K562 (cell line): ENCODE measurements around the gene UTP11. TPM values are rescaled to one million over a fixed set of nuclear protein-coding genes. Genes with fewer than 3 reads are reported as not detected.
A peak's percentile ranks its signal among the peaks of the same experiment; 100 is the strongest.

ENCODE experiments used
- FOSL1 ChIP-seq: fragments of 200-800 bp; sonication (Bioruptor generic); conservative IDR thresholded peaks from 2 replicates; pipeline ENCODE4 v1.6.1; 2016; ENCODE audit warnings: missing genetic modification characterization, missing compliant biosample characterization
- GTF2E2 ChIP-seq: fragments of 200-800 bp; sonication (Bioruptor generic); IDR thresholded peaks from 2 replicates; pipeline ENCODE4 v1.6.1; 2016; ENCODE audit warnings: missing genetic modification characterization, missing compliant biosample characterization
- HMG20A ChIP-seq: fragments of 450-650 bp; formaldehyde crosslinking; conservative IDR thresholded peaks from 2 replicates; pipeline ENCODE4 v1.4.0; 2020; ENCODE audit warnings: mild to moderate bottlenecking, mixed read lengths
- HMGXB4 ChIP-seq: sonication (generic); formaldehyde crosslinking; IDR thresholded peaks from 2 replicates; pipeline ENCODE4 v1.8.1; 2023; ENCODE audit warnings: mild to moderate bottlenecking, missing genetic modification reagents
- KLF1 ChIP-seq: fragments of 450-650 bp; IDR thresholded peaks from 2 replicates; pipeline ENCODE4 v1.6.1; 2016; ENCODE audit warnings: missing genetic modification characterization, missing compliant biosample characterization
- LCOR ChIP-seq: sonication (generic); formaldehyde crosslinking; IDR thresholded peaks from 2 replicates; pipeline ENCODE4 v1.8.0; 2022; ENCODE audit warnings: mild to moderate bottlenecking, missing genetic modification reagents
- MTA3 ChIP-seq: fragments of 450-650 bp; formaldehyde crosslinking; IDR thresholded peaks from 2 replicates; pipeline ENCODE4 v1.6.1; 2017; ENCODE audit warnings: mild to moderate bottlenecking, borderline replicate concordance
- MXD1 ChIP-seq: fragments of 250-450 bp; sonication (Bioruptor Pico); IDR thresholded peaks from 2 replicates; pipeline ENCODE4 v1.8.0; 2021; ENCODE audit warnings: borderline replicate concordance, mild to moderate bottlenecking, moderate library complexity; ENCODE audit not compliant: poor library complexity, severe bottlenecking
- NFE2L1 ChIP-seq: fragments of 450-650 bp; IDR thresholded peaks from 2 replicates; pipeline ENCODE4 v1.6.1; 2016; ENCODE audit warnings: missing genetic modification characterization, low read depth, mild to moderate bottlenecking, missing compliant biosample characterization, moderate library complexity, borderline replicate concordance
- NFIC ChIP-seq: fragments of 450-650 bp; IDR thresholded peaks from 2 replicates; pipeline ENCODE4 v1.6.1; 2017; ENCODE audit warnings: mild to moderate bottlenecking, inconsistent platforms
- PHF20 ChIP-seq: fragments of 450-650 bp; IDR thresholded peaks from 2 replicates; pipeline ENCODE4 v1.6.1; 2018; ENCODE audit not compliant: partially characterized antibody
- PML ChIP-seq: IDR thresholded peaks from 2 replicates; pipeline ENCODE4 v1.6.1; 2012; ENCODE audit warnings: low read length, inconsistent platforms
- POLR2AphosphoS2 ChIP-seq: IDR thresholded peaks from 2 replicates; pipeline ENCODE4 v1.6.1; 2012; ENCODE audit warnings: low read length, improper control_type of control experiment
- SIN3B ChIP-seq: fragments of 450-650 bp; IDR thresholded peaks from 2 replicates; pipeline ENCODE4 v1.6.1; 2017; ENCODE audit warnings: low read depth, mild to moderate bottlenecking, moderate library complexity
- SMAD4 ChIP-seq: fragments of 250-450 bp; sonication (Bioruptor Pico); conservative IDR thresholded peaks from 2 replicates; pipeline ENCODE4 v1.8.0; 2021; ENCODE audit warnings: inconsistent platforms, mild to moderate bottlenecking, moderate library complexity
- SRF ChIP-seq, 2 experiments: fragments of 250-450, 450-650 bp in 1 of 2; sonication (Bioruptor Pico) in 1 of 2; sonication (generic) in 1 of 2; formaldehyde crosslinking; IDR thresholded peaks; 2 replicates each; pipeline versions ENCODE4 v1.5.0 to v1.5.1; 2020 to 2022; ENCODE audit warnings: mild to moderate bottlenecking in 1 of 2, missing genetic modification reagents in 1 of 2
- USF2 ChIP-seq: sonication (generic); formaldehyde crosslinking; IDR thresholded peaks from 2 replicates; pipeline ENCODE4 v1.5.0; 2020; ENCODE audit warnings: missing genetic modification reagents
- WHSC1 ChIP-seq: IDR thresholded peaks from one replicate; pipeline ENCODE4 v1.6.1; 2012; ENCODE audit warnings: low read length, control low read depth, inconsistent platforms
- ZBTB34 ChIP-seq: fragments of 250-450 bp; sonication (Bioruptor Pico); IDR thresholded peaks from 2 replicates; pipeline ENCODE4 v1.8.0; 2021; ENCODE audit warnings: mild to moderate bottlenecking, moderate library complexity
- ZFP91 ChIP-seq: sonication (generic); formaldehyde crosslinking; IDR thresholded peaks from 2 replicates; pipeline ENCODE4 v1.8.0; 2022; ENCODE audit warnings: mild to moderate bottlenecking, missing genetic modification reagents
- ZFX ChIP-seq: sonication (generic); formaldehyde crosslinking; IDR thresholded peaks from 2 replicates; pipeline ENCODE4 v1.8.0; 2022; ENCODE audit warnings: mild to moderate bottlenecking, missing genetic modification reagents, moderate library complexity
- ZZZ3 ChIP-seq: fragments of 450-650 bp; IDR thresholded peaks from 2 replicates; pipeline ENCODE4 v1.6.1; 2016; ENCODE audit warnings: antibody characterized with exemption, mild to moderate bottlenecking, moderate library complexity
- polyA plus RNA-seq, 8 experiments: library from polyadenylated mRNA; depleted of rRNA in 4 of 8; stranded (reverse) in 5 of 8; unstranded in 3 of 8; fragments of >200 nt; fragmentation: Nextera tagmentation in 2 of 8; fragmentation: Illumina TruSeq in 1 of 8; extraction: Ambion mirVana in 2 of 8; extraction: Trizol in 1 of 8; gene quantifications; 2 replicates each; pipeline versions ENCODE4 v1.2.1 to v1.2.3, GENCODE V29; 2011 to 2014; ENCODE audit warnings: inconsistent platforms in 1 of 8, missing spikeins in 1 of 8
- total RNA-seq, 7 experiments: library from RNA; depleted of rRNA in 6 of 7; stranded (reverse); fragments of >200 nt in 6 of 7; fragmentation: Illumina TruSeq in 2 of 7; extraction: Trizol in 2 of 7; gene quantifications; 2 replicates each; pipeline versions ENCODE4 v1.2.1 to v1.2.3, GENCODE V29; 2011 to 2021; ENCODE audit warnings: low replicate concordance in 1 of 7

Gene UTP11
- total and polyA plus RNA-seq, 9 of the 15 experiments (the other 6 are each of a cell fraction or from before 2014, with no cell fraction given): 91.1 to 378 (median 221) TPM

GRCh38 chr1:38012363-38013226 lies at the start of gene UTP11 (continued):
- TF ChIP-seq MXD1 (CRISPR knock-in tag) (peak; percentile 91), LCOR (peak; percentile 98), GTF2E2 (tag) (peak; percentile 96), SRF (CRISPR knock-in tag; IDR thresholded peaks at IDR 0.05) (peak; percentile 63 to 76; a peak in 2 of 4 replicates), POLR2AphosphoS2 (no peak), PHF20 (peak; percentile 39), SIN3B (peak; percentile 77), SMAD4 (CRISPR knock-in tag) (peak; percentile 98), KLF1 (tag) (no peak), WHSC1 (no peak), ZFX (CRISPR knock-in tag) (peak; percentile 92), USF2 (peak; percentile 88), HMGXB4 (peak; percentile 97), ZFP91 (CRISPR knock-in tag) (peak; percentile 84), NFE2L1 (tag) (no peak; the same call in 1 of the 2 replicates), HMG20A (no peak), ZBTB34 (peak; percentile 92), FOSL1 (tag) (peak; percentile 74), NFIC (peak; percentile 57), ZZZ3 (no peak), MTA3 (peak; percentile 91), PML (peak; percentile 78; the same call in 1 of the 2 replicates)
